Mesenchymal stem cell (in vitro differentiated cells and primary cell): ENCODE results near the gene STEAP3.

ENCODE experiments used
- DNase-seq: peaks from one replicate; pipeline ENCODE4 v3.0.0-alpha.2; 2013
- H2AFZ ChIP-seq: one replicate; pipeline ENCODE4 v1.6.1; 2013; ENCODE audit warnings: low read depth, mild to moderate bottlenecking, control low read depth, inconsistent platforms, low read length, moderate library complexity
- H2AK5ac ChIP-seq: 2 replicates; pipeline ENCODE4 v1.6.1; 2013; ENCODE audit warnings: low read length, moderate library complexity, mild to moderate bottlenecking, inconsistent platforms; ENCODE audit not compliant: severe bottlenecking
- H2BK120ac ChIP-seq: one replicate; pipeline ENCODE4 v1.6.1; 2013; ENCODE audit warnings: low read depth, mild to moderate bottlenecking, inconsistent platforms, low read length, moderate library complexity
- H2BK12ac ChIP-seq, 2 experiments: one replicate each; pipeline ENCODE4 v1.6.1; 2013; ENCODE audit warnings: inconsistent platforms in 2 of 2, low read length in 2 of 2, mild to moderate bottlenecking in 2 of 2, moderate library complexity in 2 of 2, control low read depth in 1 of 2
- H2BK15ac ChIP-seq: one replicate; pipeline ENCODE4 v1.6.1; 2013; ENCODE audit warnings: mild to moderate bottlenecking, low read depth, inconsistent platforms; ENCODE audit not compliant: poor library complexity, severe bottlenecking
- H2BK5ac ChIP-seq: 2 replicates; pipeline ENCODE4 v1.6.1; 2013; ENCODE audit warnings: low read depth, mild to moderate bottlenecking, low read length, control low read depth, inconsistent platforms; ENCODE audit not compliant: poor library complexity, severe bottlenecking
- H3K14ac ChIP-seq, 2 experiments: one replicate each; pipeline ENCODE4 v1.6.1; 2013; ENCODE audit warnings: inconsistent platforms in 2 of 2, low read length in 2 of 2, control low read depth in 1 of 2, mild to moderate bottlenecking in 1 of 2, moderate library complexity in 1 of 2
- H3K18ac ChIP-seq, 2 experiments: one replicate each; pipeline ENCODE4 v1.6.1; 2013; ENCODE audit warnings: inconsistent platforms in 2 of 2, low read length in 2 of 2, control low read depth in 1 of 2, low read depth in 1 of 2, mild to moderate bottlenecking in 1 of 2
- H3K23ac ChIP-seq, 2 experiments: one replicate each; pipeline ENCODE4 v1.6.1; 2013; ENCODE audit warnings: inconsistent platforms in 2 of 2, low read length in 2 of 2, mild to moderate bottlenecking in 2 of 2, moderate library complexity in 2 of 2, control low read depth in 1 of 2
- H3K27ac ChIP-seq: 2 replicates; pipeline ENCODE4 v1.5.1; 2013; ENCODE audit warnings: mild to moderate bottlenecking, moderate library complexity, low read length, control low read depth, inconsistent platforms; ENCODE audit not compliant: poor library complexity, severe bottlenecking
- H3K27me3 ChIP-seq, 2 experiments: 2 replicates each; pipeline versions ENCODE4 v1.6.1 to v1.7.0; 2013; ENCODE audit warnings: low read length in 2 of 2, mild to moderate bottlenecking in 2 of 2, moderate library complexity in 2 of 2, control low read depth in 1 of 2, inconsistent platforms in 1 of 2; ENCODE audit not compliant: control insufficient read depth in 1 of 2, insufficient read depth in 1 of 2
- H3K36me3 ChIP-seq, 2 experiments: 2 replicates each; pipeline versions ENCODE4 v1.6.1 to v1.7.0; 2013; ENCODE audit warnings: low read length in 2 of 2, control low read depth in 1 of 2, inconsistent platforms in 1 of 2, low read depth in 1 of 2, mild to moderate bottlenecking in 1 of 2; ENCODE audit not compliant: insufficient read depth in 2 of 2, control insufficient read depth in 1 of 2
- H3K4ac ChIP-seq, 2 experiments: one replicate each; pipeline ENCODE4 v1.6.1; 2013; ENCODE audit warnings: inconsistent platforms in 2 of 2, low read length in 2 of 2, mild to moderate bottlenecking in 2 of 2, moderate library complexity in 2 of 2, control low read depth in 1 of 2, low read depth in 1 of 2
- H3K4me1 ChIP-seq: 2 replicates; pipeline ENCODE4 v1.6.1; 2013; ENCODE audit warnings: low read depth, low read length, control low read depth; ENCODE audit not compliant: control insufficient read depth, insufficient read depth
- H3K4me2 ChIP-seq: 2 replicates; pipeline ENCODE4 v1.6.1; 2013; ENCODE audit warnings: low read length, mild to moderate bottlenecking, inconsistent platforms; ENCODE audit not compliant: poor library complexity, severe bottlenecking
- H3K4me3 ChIP-seq, 2 experiments: 2 replicates each; pipeline versions ENCODE4 v1.5.1 to v1.7.0; 2013; ENCODE audit warnings: low read length in 2 of 2, mild to moderate bottlenecking in 2 of 2, control low read depth in 1 of 2, low read depth in 1 of 2; ENCODE audit not compliant: insufficient read depth in 1 of 2
- H3K79me1 ChIP-seq: replicated peaks from 2 replicates; pipeline ENCODE4 v1.6.1; 2013; ENCODE audit warnings: mild to moderate bottlenecking, control low read depth, low read length, inconsistent platforms; ENCODE audit not compliant: poor library complexity, severe bottlenecking
- H3K9ac ChIP-seq: 2 replicates; pipeline ENCODE4 v1.7.0; 2013; ENCODE audit warnings: mild to moderate bottlenecking, low read length, moderate library complexity
- H3K9me3 ChIP-seq: 2 replicates; pipeline ENCODE4 v1.7.0; 2013; ENCODE audit warnings: mild to moderate bottlenecking, low read length; ENCODE audit not compliant: control insufficient read depth
- H4K8ac ChIP-seq: one replicate; pipeline ENCODE4 v1.6.1; 2013; ENCODE audit warnings: inconsistent platforms, mild to moderate bottlenecking, low read length, moderate library complexity
- H4K91ac ChIP-seq: one replicate; pipeline ENCODE4 v1.6.1; 2013; ENCODE audit warnings: mild to moderate bottlenecking, low read length, inconsistent platforms
- WGBS: methylation state at CpG from one replicate; pipeline ENCODE4 v1.1.7; 2013; ENCODE audit warnings: mixed read lengths; 5-methylcytosine and 5-hydroxymethylcytosine counted together

The STEAP3 gene

DNA sequence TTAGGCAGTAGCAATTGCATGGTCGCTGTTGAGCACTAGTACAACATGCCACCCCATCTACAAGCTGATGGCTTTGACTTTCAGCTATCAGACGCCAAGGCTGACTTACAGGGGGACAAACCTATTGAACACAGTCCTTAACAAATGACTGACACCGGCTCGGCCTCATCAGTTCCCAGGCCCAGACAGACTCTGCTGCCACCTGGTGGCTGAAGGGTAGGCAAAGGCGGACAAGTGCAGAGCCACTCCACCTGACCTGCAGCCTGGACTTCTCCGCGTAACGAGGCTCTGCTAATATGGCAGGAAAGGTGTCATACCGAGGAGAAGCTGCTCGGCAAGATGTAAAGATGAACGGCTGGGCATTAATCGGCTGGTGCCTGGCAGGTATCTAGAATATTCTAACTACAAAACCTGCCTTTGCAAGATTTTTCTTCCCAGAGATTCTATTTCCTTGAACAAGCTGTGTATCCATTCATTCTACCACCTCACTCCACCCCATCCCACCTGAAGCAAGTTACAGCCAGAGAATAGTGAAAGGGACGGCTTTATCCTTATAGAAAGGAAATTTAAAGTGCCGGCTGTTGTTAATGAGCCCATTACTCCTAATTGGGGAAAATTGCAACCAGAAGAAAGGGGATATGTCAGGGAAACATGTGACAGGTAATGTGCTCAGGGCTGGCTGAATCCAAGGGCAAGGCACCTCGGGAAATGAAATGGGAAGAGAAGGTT, 67.4 kb downstream of the STEAP3 start:
- Histone ChIP-seq H3K4me2 (no peak overlapping the region), H2AK5ac (no peak overlapping the region), H2BK12ac (no peak overlapping the region), H3K36me3 (peaks cover 0 to 4% of the 10 kb centered on the region in 2 experiments), H3K9me3 (no peaks in the 10 kb centered on the region), H3K9ac (no peak overlapping the region), H3K27ac (no peak overlapping the region), H4K91ac (no peak overlapping the region), H4K8ac (no peak overlapping the region), H2BK5ac (no peak overlapping the region), H3K4me3 (no peak overlapping the region), H2AFZ (no peak overlapping the region), H3K79me1 (no peaks in the 10 kb centered on the region), H3K27me3 (no peaks in the 10 kb centered on the region), H3K23ac (no peak overlapping the region), H3K18ac (no peak overlapping the region), H2BK120ac (no peak overlapping the region), H3K4me1 (peaks cover 5% of the 10 kb centered on the region), H3K4ac (no peak overlapping the region), H2BK15ac (no peak overlapping the region), H3K14ac (no peak overlapping the region)
- 33% methylated on average over 15 of the region's 15 CpGs for WGBS
- peak; percentile 59 for DNase-seq

DNA sequence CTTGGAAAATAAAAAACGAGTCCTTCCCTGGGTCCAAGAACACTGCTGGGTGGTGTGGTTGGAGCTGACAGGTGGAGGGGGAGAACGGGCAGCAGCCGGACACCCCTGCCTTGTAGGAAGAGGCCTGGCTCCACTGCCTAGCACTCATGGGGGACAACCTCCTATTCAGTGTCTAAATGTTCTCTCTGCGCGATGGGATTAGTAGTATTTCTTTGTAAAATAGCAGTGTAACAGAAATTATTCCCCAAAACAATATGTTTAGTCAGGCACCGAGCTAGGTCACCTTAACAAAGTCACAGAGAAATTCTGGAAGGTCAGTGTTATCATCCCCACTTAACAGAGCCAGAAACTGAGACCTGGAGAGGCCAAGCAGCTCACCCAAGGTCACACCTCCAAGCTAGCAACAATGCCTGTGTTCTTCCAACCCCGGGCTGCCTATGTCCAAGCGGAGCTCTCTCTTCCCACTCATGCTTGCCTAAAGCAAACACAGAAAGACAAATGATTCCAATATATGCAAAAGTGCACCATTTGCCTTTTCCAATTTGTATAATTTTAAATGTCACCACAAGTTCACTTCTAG, 68.0 kb downstream of the STEAP3 start:
- Histone ChIP-seq H3K23ac (no peak overlapping the region), H3K18ac (no peak overlapping the region), H3K4me2 (no peak overlapping the region), H2BK120ac (no peak overlapping the region), H2BK5ac (no peak overlapping the region), H2BK12ac (no peak overlapping the region), H3K4me3 (no peak overlapping the region), H2BK15ac (no peak overlapping the region), H3K4me1 (peaks cover 5% of the 10 kb centered on the region), H3K36me3 (no peaks in the 10 kb centered on the region), H3K14ac (no peak overlapping the region), H2AK5ac (no peak overlapping the region), H3K27ac (no peak overlapping the region), H4K91ac (peak overlapping the region; percentile 28), H3K79me1 (no peaks in the 10 kb centered on the region), H2AFZ (no peak overlapping the region), H4K8ac (no peak overlapping the region), H3K27me3 (no peaks in the 10 kb centered on the region), H3K9ac (no peak overlapping the region), H3K9me3 (no peaks in the 10 kb centered on the region), H3K4ac (no peak overlapping the region)
- 88% methylated on average over 6 of the region's 8 CpGs for WGBS
- no peak for DNase-seq

DNA sequence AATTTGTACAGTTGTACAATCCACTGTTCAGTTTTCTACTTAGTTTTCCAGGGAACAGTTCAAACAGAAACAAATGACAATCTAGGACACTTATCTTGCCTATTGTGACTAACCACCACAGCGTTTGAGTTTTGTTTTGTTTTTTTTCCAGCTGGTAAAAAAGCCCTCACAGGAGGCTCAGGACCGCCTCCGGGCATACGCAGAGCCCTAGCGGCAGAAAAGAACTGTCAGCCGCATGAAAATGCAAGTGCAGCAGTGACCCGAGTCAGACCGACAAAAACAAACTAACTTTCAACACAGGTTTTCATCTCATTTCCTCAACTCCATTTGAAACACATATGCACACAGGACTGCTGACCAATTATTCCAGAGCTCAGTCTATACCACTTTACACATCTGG, 68.6 kb downstream of the STEAP3 start:
- no peak overlapping the region for H2AK5ac ChIP-seq
- H2BK5ac ChIP-seq = no peak overlapping the region
- H3K9me3 ChIP-seq = no peaks in the 10 kb centered on the region
- no peak overlapping the region for H3K27ac ChIP-seq
- peaks cover 5% of the 10 kb centered on the region for H3K4me1 ChIP-seq
- H2BK15ac ChIP-seq = no peak overlapping the region
- no peak overlapping the region for H2BK120ac ChIP-seq
- no peaks in the 10 kb centered on the region for H3K36me3 ChIP-seq
- no peak overlapping the region for H4K8ac ChIP-seq
- DNase-seq = no peak
- H3K18ac ChIP-seq = no peak overlapping the region
- 79% methylated on average over 8 of the region's 8 CpGs for WGBS
- H2AFZ ChIP-seq = no peak overlapping the region
- no peak overlapping the region for H3K4ac ChIP-seq
- no peak overlapping the region for H3K14ac ChIP-seq
- H3K4me2 ChIP-seq = no peak overlapping the region
- no peak overlapping the region for H2BK12ac ChIP-seq
- H3K4me3 ChIP-seq = no peak overlapping the region
- no peaks in the 10 kb centered on the region for H3K79me1 ChIP-seq
- H3K9ac ChIP-seq = no peak overlapping the region
- H3K27me3 ChIP-seq = no peaks in the 10 kb centered on the region
- H3K23ac ChIP-seq = no peak overlapping the region
- H4K91ac ChIP-seq = no peak overlapping the region

DNA sequence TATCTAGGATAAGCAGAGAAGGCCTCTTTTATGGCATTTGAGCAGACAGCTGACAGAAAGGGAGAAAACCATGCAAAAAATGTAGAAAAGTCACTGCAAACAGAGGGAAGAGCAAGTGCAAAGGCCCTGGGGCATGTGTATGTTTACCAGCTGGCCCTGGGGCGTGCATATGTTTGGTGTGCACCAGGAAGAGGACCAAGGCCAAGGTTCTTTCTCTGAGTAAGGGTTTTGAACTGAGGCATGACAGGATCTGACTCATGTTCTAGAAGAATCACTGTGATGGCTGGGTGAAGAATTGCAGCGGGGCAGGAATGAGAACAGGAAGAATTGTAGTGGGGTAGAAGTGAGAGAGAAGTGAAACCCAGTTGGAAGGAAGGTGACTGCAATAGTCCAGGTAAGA, 69.6 kb downstream of the STEAP3 start:
- H4K91ac ChIP-seq = no peak overlapping the region
- no peak overlapping the region for H4K8ac ChIP-seq
- no peak overlapping the region for H3K4ac ChIP-seq
- no peak overlapping the region for H2BK12ac ChIP-seq
- no peak overlapping the region for H2AK5ac ChIP-seq
- H3K27me3 ChIP-seq = no peaks in the 10 kb centered on the region
- no peak overlapping the region for H3K27ac ChIP-seq
- H3K18ac ChIP-seq = no peak overlapping the region
- no peak overlapping the region for H3K23ac ChIP-seq
- no peak overlapping the region for H2BK15ac ChIP-seq
- H3K14ac ChIP-seq = no peak overlapping the region
- H3K9me3 ChIP-seq = no peaks in the 10 kb centered on the region
- H3K4me3 ChIP-seq = no peak overlapping the region
- no peak overlapping the region for H3K9ac ChIP-seq
- H3K79me1 ChIP-seq = no peaks in the 10 kb centered on the region
- no peak for DNase-seq
- H3K36me3 ChIP-seq = no peaks in the 10 kb centered on the region
- 85% methylated on average over 2 of the region's 2 CpGs for WGBS
- no peak overlapping the region for H2BK5ac ChIP-seq
- H3K4me2 ChIP-seq = no peak overlapping the region
- H2AFZ ChIP-seq = no peak overlapping the region
- H2BK120ac ChIP-seq = no peak overlapping the region
- H3K4me1 ChIP-seq = peaks cover 5% of the 10 kb centered on the region
